ENCODE measurements around the gene CCL24.
"Not testable (repeated sequence)": the region's sequence is repeated elsewhere in the genome, so short reads cannot be mapped to it uniquely, and the experiment has no call there.

Gene CCL24

DNA sequence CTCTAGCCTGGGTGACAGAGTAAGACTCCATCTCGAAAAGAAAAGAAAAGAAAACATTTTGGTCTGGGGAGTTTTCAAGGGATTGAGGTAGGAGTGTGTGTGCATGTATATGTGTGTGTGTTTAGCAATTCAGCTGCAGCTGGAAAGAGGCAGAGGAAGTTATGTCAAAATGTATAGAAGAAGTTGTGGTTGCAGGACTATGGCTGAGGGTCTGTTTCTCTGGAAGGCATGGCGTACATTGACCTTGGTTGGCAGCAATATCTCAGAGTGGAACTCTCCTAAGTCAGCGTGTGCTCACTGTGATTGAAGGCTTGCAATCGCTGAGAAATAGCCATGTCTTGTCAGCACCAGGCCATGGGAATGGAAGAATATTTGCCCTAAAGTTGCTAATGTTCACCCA is 36.6 kb upstream of the CCL24 start:
- Histone ChIP-seq H3K4me3 (replicated peaks; ENCODE audit: low read depth, low read length) (no peak overlapping the region), H3K27me3 (replicated peaks; ENCODE audit: control insufficient read depth, insufficient read depth, low read length) (no peaks in the 10 kb centered on the region), H3K36me3 (ENCODE audit: control insufficient read depth, insufficient read depth, low read length) (no peaks in the 10 kb centered on the region)
- DNase-seq (ENCODE audit: extremely low read depth, insufficient read length), result no peak
- TF ChIP-seq, protein P1, sequence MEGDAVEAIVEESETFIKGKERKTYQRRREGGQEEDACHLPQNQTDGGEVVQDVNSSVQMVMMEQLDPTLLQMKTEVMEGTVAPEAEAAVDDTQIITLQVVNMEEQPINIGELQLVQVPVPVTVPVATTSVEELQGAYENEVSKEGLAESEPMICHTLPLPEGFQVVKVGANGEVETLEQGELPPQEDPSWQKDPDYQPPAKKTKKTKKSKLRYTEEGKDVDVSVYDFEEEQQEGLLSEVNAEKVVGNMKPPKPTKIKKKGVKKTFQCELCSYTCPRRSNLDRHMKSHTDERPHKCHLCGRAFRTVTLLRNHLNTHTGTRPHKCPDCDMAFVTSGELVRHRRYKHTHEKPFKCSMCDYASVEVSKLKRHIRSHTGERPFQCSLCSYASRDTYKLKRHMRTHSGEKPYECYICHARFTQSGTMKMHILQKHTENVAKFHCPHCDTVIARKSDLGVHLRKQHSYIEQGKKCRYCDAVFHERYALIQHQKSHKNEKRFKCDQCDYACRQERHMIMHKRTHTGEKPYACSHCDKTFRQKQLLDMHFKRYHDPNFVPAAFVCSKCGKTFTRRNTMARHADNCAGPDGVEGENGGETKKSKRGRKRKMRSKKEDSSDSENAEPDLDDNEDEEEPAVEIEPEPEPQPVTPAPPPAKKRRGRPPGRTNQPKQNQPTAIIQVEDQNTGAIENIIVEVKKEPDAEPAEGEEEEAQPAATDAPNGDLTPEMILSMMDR (IDR thresholded peaks at IDR 0.05; ENCODE audit: insufficient read depth, low read length, poor library complexity, severe bottlenecking), result no peak

DNA sequence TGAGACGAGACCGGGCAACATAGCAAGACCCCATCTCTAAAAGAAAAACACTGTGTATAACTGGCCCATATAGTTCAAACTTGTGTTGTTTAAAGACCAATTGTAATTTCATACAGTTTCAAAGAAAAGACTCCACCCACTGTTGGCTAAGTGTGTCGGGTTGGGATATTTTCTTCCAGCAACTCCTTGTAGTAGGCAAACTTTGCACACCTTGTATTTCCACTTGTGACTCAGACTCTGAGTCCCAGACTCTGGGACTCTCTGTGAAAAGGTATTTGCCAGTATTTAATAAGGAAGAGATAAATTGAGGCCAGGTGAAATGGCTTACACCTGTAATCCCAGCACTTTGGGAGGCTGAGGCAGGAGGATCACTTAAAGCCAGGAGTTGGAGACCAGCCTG is 36.0 kb upstream of the CCL24 start:
- Histone ChIP-seq H3K36me3 (ENCODE audit: control insufficient read depth, insufficient read depth, low read length) (no peaks in the 10 kb centered on the region), H3K27me3 (replicated peaks; ENCODE audit: control insufficient read depth, insufficient read depth, low read length) (no peaks in the 10 kb centered on the region), H3K4me3 (replicated peaks; ENCODE audit: low read depth, low read length) (no peak overlapping the region)
- DNase-seq (ENCODE audit: extremely low read depth, insufficient read length), result no peak
- TF ChIP-seq, protein P1 (IDR thresholded peaks at IDR 0.05; ENCODE audit: insufficient read depth, low read length, poor library complexity, severe bottlenecking), result no peak

DNA sequence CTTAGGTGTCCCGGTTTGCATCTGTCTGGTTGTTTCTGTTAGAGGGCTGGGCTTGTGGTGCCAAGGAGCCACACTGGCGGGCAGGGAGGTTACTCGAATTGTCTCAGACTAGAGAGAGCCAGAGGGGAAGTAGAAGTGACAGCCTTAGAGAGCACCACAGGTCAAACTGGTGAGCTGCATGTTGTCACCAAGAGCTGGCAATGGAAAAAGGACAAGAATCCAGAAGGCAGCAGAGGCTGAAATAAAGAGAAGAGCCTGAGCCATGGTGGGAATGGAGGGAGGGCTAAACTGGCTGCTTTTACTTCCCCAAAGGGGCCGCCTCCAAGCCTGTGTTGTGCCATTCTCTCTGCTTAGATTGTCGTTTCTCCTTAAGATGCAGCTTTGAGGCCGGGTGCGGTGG is 34.1 kb upstream of the CCL24 start:
- TF ChIP-seq, protein P1 (IDR thresholded peaks at IDR 0.05; ENCODE audit: insufficient read depth, low read length, poor library complexity, severe bottlenecking), result no peak
- H3K27me3 ChIP-seq (replicated peaks; ENCODE audit: control insufficient read depth, insufficient read depth, low read length), result no peaks in the 10 kb centered on the region
- H3K36me3 ChIP-seq (ENCODE audit: control insufficient read depth, insufficient read depth, low read length), result no peaks in the 10 kb centered on the region
- no peak for DNase-seq (ENCODE audit: extremely low read depth, insufficient read length)
- no peak overlapping the region for H3K4me3 ChIP-seq (replicated peaks; ENCODE audit: low read depth, low read length)

DNA sequence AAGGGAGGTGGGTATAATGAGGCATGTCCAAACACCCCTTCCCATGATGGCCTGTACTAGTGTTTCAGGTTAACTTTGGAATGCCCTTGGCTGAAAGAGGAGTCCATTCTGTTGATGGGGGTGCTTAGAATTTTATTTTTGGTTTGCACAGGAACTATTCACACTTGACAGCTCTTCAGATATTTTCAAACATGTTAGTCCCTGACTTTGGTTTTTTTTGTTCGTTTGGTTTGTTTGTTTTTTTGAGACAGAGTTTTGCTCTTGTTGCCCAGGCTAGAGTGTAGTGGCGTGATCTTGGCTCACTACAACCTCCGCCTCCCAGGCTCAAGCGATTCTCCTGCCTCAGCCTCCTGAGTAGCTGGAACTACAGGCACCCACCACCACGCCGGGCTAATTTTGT is 31.5 kb upstream of the CCL24 start:
- H3K36me3 ChIP-seq (ENCODE audit: control insufficient read depth, insufficient read depth, low read length); H3K4me3 ChIP-seq (replicated peaks; ENCODE audit: low read depth, low read length); DNase-seq (ENCODE audit: extremely low read depth, insufficient read length); H3K27me3 ChIP-seq (replicated peaks; ENCODE audit: control insufficient read depth, insufficient read depth, low read length): not testable (repeated sequence)

DNA sequence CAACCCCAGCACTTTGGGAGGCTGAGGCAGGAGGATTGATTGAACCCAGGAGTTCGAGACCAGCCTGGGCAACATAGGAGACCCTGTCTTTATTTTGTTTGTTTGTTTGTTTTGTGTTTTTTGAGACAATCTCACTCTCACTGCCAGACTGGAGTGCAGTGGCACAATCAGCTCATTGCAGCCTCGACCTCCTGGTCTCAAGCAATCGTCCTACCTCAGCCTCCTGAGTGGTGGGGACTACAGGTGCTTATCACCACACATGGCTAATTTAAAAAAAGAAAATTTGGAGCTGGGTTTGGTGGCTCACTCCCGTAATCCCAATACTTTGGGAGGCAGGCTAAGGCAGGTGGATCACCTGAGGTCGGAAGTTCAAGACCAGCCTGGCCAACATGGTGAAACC is 30.6 kb upstream of the CCL24 start:
- Histone ChIP-seq H3K4me3 (replicated peaks; ENCODE audit: low read depth, low read length) (no peak overlapping the region), H3K27me3 (replicated peaks; ENCODE audit: control insufficient read depth, insufficient read depth, low read length) (no peaks in the 10 kb centered on the region), H3K36me3 (ENCODE audit: control insufficient read depth, insufficient read depth, low read length) (no peaks in the 10 kb centered on the region)
- TF ChIP-seq, protein P1 (IDR thresholded peaks at IDR 0.05; ENCODE audit: insufficient read depth, low read length, poor library complexity, severe bottlenecking), result no peak
- no peak for DNase-seq (ENCODE audit: extremely low read depth, insufficient read length)

DNA sequence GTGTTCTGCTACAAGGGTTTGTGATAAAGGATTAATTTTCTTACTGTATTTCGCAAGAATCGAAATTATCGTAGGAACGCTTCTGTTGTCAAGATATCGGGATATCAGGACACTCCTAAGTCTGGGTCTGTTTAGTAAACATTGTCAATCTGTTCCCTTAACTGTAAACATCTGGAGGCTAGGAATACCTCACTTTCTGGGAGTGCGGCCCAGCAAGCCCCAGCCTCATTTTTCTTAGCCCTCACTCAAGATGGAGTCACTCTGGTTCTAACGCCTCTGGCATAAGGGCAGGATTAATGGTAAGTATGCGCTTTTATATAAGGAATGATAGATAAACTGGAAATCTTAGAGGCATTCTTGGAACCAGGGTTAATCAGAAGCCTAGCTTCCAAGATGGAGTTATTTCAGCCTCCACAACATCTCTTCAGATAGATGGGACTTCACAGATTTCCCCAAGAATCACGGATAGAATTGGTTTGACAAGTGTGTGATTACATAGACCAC is 30.1 kb upstream of the CCL24 start:
- Histone ChIP-seq H3K27me3 (replicated peaks; ENCODE audit: control insufficient read depth, insufficient read depth, low read length) (no peaks in the 10 kb centered on the region), H3K4me3 (replicated peaks; ENCODE audit: low read depth, low read length) (no peak overlapping the region), H3K36me3 (ENCODE audit: control insufficient read depth, insufficient read depth, low read length) (no peaks in the 10 kb centered on the region)
- TF ChIP-seq, protein P1 (IDR thresholded peaks at IDR 0.05; ENCODE audit: insufficient read depth, low read length, poor library complexity, severe bottlenecking), result no peak
- DNase-seq (ENCODE audit: extremely low read depth, insufficient read length), result no peak
